GM12874 (cell line): ENCODE measurements around the gene ADRB2.

ENCODE experiments used
- CTCF ChIP-seq: IDR thresholded peaks from 2 replicates; pipeline ENCODE4 v1.5.1; 2011; ENCODE audit warnings: low read depth, mild to moderate bottlenecking, control low read depth, low read length, moderate library complexity; ENCODE audit not compliant: insufficient read depth

Gene ADRB2

GRCh38 chr5:148825716-148826052, 727 bp upstream of the ADRB2 start:
- no peak for TF ChIP-seq CTCF

GRCh38 chr5:148826739-148827070, 294 bp downstream of the ADRB2 start:
- no peak for TF ChIP-seq CTCF

- TF ChIP-seq CTCF, result no peak
Observed at GRCh38 chr5:148827723-148828122, 1.3 kb downstream of the ADRB2 start.

GRCh38 chr5:148828511-148829247, 2.3 kb downstream of the ADRB2 start:
- TF ChIP-seq CTCF, result peak; percentile 46

GRCh38 chr5:148829248-148829594, 2.8 kb downstream of the ADRB2 start:
- TF ChIP-seq CTCF, result no peak

- no peak for TF ChIP-seq CTCF
Observed at GRCh38 chr5:148829734-148830133, 3.3 kb downstream of the ADRB2 start.

- TF ChIP-seq CTCF, result no peak
Observed at GRCh38 chr5:148830211-148830610, 3.8 kb downstream of the ADRB2 start.
